ENCODE data around the gene IL1R1.

Gene IL1R1

DNA sequence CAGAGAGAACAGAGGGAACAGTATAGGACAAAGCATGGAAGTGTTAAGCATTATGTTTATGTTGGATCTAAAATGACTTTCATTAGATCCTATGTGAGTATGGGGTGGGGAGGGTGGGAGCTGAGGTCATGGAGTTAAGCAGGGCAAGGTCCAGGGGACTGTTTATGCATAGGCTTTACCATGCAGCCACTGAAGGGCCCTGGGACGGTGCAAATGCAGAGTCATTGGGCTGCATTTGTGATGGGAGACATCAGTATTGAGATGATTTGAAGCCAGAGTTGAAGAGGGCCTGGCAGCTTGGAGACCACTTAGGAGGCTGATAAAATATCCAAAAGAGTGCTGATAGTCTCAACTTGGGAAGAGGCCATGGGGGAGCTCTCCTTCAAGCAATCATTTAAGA, 66.9 kb downstream of the IL1R1 start:
- DNase-seq, result no peak

DNA sequence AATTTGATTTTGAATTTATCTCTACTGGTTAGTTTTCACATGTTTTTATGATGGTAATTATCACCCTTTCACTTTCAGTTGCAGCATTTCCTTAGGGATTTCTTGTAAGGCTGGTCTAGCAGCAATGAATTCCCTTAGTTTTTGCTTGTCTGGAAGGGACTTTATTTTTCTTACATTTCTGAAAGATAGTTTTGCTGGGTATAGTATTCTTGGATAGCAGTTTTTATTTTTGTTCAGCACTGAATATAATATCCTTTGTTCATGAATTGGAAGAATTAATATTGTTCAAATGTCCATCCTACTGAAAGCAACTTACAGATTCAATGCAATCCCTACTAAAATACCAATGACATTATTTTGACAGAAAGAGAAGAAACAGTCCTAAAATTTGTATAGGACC, 74.5 kb downstream of the IL1R1 start:
- no peak for DNase-seq

DNA sequence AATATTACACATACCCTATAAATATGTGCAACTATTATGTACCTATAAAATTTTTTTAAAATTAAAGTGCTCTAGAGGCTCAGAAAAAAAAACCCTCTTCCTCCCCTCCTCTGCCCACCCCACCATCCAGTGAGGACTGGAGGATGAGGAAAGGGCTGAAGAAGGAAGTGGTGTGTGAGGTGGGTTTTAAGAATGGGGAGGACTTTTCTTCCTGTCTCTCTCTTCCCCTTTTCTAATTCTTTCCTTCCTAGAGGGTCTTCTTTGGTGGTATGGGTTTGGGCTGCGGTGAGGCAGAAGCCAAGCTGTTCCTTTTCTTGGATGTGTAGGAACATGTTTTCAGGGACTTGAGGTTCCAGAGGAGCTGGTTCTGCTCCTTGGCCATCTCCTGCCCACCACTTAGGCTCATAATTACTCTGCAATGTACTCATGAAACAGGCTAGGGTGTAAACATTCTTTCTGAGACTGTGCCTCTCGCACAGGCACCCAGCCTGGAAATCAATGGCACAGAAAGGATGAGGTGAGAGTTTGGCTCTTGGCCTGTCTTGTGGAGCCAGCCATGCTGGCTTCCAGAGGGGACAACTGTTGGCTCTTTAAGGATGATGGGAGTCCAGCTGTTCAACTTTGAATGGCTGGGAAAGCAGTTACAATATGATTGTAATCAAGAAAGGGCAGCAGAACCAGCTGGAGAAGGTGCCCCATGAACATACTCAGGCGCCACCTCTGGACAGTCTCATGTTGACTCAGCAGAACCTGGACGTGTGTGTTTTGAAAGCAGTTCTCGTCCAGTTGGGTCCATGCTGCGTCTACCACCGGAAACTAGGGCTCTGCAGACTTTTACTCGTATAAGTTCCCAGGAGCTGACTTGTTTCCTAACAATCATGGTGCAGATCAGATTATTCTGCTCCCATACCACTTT, 82.5 kb downstream of the IL1R1 start:
- DNase-seq, result no peak

DNA sequence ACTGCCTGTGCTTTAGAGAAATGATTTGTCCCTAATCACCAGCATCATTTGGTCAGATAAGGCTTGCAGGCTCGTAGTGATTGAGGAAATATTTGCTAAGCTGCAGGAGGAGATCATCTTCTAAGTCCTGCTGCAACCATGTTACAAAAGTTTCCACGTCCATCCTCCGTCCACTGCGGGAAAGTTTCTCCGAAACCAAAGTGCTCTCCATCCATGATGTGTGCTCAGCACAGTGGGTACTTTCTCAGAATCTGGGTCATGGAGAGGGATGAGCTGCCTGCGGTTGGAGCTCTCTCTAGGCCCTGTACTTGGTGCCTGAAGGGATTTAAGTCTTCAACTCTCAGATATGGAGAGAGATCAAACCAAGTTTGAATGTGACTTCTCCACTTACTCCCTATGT, 83.6 kb downstream of the IL1R1 start:
- DNase-seq, result no peak

DNA sequence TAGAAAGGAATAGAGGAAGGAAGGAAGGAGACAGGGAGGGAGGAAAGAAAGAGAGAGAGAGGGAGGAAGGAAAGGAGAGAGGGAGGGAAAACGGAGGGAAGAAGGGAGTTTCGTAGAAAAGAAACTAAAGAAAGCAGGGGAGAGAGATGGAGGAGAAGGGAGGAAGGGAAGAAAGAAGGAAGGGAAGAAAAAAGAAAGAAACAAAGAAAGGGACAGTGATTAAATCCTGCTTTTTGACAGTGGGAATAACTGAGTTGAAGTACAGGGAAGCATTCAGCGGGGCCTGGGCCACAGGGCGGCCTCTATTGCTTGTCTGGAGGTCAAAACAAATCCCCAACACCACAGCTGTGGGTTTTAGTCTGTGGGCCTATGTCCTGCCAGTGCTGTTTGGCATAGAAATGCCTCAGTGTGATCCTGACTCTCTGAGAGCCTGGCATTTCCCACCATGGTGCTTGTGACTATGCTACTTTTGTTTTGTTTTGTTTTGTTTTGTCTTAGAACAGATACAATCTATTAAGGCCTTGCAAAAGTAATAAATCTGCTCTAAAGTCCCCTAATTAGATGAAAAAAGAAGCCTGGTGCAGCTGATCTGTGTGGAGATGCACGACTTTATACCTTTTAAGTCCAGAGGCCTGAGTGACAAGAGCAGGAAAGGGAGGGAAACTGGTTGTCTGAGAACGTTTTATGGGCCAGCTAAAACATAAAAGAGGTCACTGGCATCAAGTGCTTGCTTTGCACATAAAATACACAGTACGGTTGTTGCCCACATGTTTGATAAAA, 84.3 kb downstream of the IL1R1 start:
- DNase-seq, result no peak

- no peak for DNase-seq
Observed at GRCh38 chr2:102229141-102229769, 86.7 kb downstream of the IL1R1 start.
